Right lobe of liver (tissue), 6 donors: ENCODE results near the gene IFT88. TPM values are rescaled to one million over a fixed set of nuclear protein-coding genes. Genes with fewer than 3 reads are reported as not detected.

Source experiments
- ATAC-seq, 4 donors: fragments of 200-7000 bp; cut with Tn5 transposase; one replicate each; pipeline ENCODE4 v1.9.1; 2020; ENCODE audit warnings: mild to moderate bottlenecking in 4 of 4, moderate library complexity in 4 of 4
- DNase-seq, 3 donors: peaks; one replicate each; pipeline ENCODE4 v3.0.0-alpha.2; 2020
- H3K27ac ChIP-seq, 3 donors: fragments of 200-600 bp; one replicate each; pipeline ENCODE4 v1.8.0; 2022
- H3K27me3 ChIP-seq, 2 donors: fragments of 200-600 bp; one replicate each; pipeline ENCODE4 v1.8.0; 2022
- H3K36me3 ChIP-seq, 4 donors: fragments of 200-600 bp; sonication (generic) in 1 of 4; one replicate each; pipeline versions ENCODE4 v1.5.1 to v1.8.0; 2017 to 2022; ENCODE audit warnings: control low read depth in 1 of 4
- H3K4me1 ChIP-seq, 4 donors: fragments of 200-600 bp; sonication (generic) in 1 of 4; one replicate each; pipeline versions ENCODE4 v1.5.1 to v1.8.0; 2017 to 2022; ENCODE audit warnings: control low read depth in 1 of 4
- H3K4me3 ChIP-seq, 3 donors: fragments of 200-600 bp; one replicate each; pipeline ENCODE4 v1.8.0; 2022
- H3K9me3 ChIP-seq, 4 donors: fragments of 200-600 bp; sonication (generic) in 1 of 4; one replicate each; pipeline versions ENCODE4 v1.5.1 to v1.8.0; 2017 to 2022; ENCODE audit warnings: control low read depth in 1 of 4
- POLR2A ChIP-seq: fragments of 450-650 bp; IDR thresholded peaks from one replicate; pipeline ENCODE4 v1.6.1; 2017; ENCODE audit warnings: antibody characterized with exemption, mild to moderate bottlenecking
- WGBS: methylation state at CpG from one replicate; pipeline ENCODE4 v1.1.6; 2018; ENCODE audit warnings: low coverage, low lambda C conversion rate; ENCODE audit not compliant: insufficient coverage; ENCODE audit errors: missing lambda C conversion rate; 5-methylcytosine and 5-hydroxymethylcytosine counted together
- intact Hi-C, 2 donors: fragments of 100-400 bp; cut with DNase I; formaldehyde crosslinking; loops; one replicate each; pipeline versions ENCODE4 v1.11.2 to v1.14.1; 2022
- total RNA-seq, 6 experiments: library from RNA; depleted of rRNA in 2 of 6; stranded (reverse); fragments of >200 nt in 2 of 6; fragmentation: NEBNext Ultra II Directional in 3 of 6; extraction: Animal tissue kit (Norgen Biotek cat#: 25700) in 3 of 6; gene quantifications; one replicate each; pipeline versions ENCODE4 v1.1.0 to v1.2.4, GENCODE V29; 2016 to 2023
- TF ChIP-seq, protein P1 (sequence below), 4 donors: fragments of 200-600 bp in 3 of 4; fragments of 450-650 bp in 1 of 4; IDR thresholded peaks; one replicate each; pipeline versions ENCODE4 v1.5.1 to v1.8.0; 2016 to 2022; ENCODE audit warnings: antibody characterized with exemption in 4 of 4, mild to moderate bottlenecking in 2 of 4
- donor health status: DM: no; HTN: yes; CAD: no.
- donor health status: DM: no; HTN: no; CAD: no.
- donor health status: DM: no; HTN: no; CAD: no.
- donor health status: DM: no; HTN: yes; CAD: no.
- donor health status: DM: no; HTN: yes; CAD: no.

IFT88 gene
- total RNA-seq, 6 experiments from 2014 or later = 7.9 to 17.6 (median 11.8) TPM

DNA sequence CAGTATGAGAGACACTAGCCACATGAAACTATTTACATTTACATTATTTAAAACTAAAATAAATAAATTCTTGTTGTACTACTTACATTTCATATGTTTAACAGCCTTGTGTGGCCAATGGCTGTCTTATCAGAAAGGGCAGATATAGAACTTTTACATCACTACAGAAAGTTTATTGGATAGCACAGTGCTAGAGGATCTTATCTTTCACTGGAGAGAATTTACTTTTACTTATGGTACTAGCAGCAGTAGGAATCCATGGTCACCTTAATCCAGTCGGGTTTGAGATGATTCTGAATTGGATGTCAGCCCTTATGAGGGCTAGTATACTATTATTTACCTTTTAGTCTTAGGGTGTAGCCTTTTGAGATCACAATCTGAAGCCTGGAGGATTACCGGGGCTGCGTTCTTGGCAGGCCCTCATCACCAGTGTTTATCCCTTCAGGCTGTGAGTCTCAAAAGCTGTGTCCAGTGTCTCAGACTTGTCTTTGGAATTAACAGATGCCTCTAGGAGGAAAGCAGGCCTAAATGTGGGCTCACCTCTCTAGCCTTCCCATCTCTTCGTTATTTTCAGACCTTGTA is 21.7 kb downstream of the IFT88 start:
- Histone ChIP-seq H3K9me3 (no peaks in the 10 kb centered on the region), H3K27ac (no peak overlapping the region), H3K4me3 (no peak overlapping the region), H3K27me3 (no peaks in the 10 kb centered on the region), H3K36me3 (peaks cover 0 to 2% (median 0%) of the 10 kb centered on the region in 4 donors), H3K4me1 (peaks cover 0 to 18% (median 0%) of the 10 kb centered on the region in 4 donors)
- ATAC-seq = no peak
- no peak for DNase-seq
- TF ChIP-seq, protein P1, sequence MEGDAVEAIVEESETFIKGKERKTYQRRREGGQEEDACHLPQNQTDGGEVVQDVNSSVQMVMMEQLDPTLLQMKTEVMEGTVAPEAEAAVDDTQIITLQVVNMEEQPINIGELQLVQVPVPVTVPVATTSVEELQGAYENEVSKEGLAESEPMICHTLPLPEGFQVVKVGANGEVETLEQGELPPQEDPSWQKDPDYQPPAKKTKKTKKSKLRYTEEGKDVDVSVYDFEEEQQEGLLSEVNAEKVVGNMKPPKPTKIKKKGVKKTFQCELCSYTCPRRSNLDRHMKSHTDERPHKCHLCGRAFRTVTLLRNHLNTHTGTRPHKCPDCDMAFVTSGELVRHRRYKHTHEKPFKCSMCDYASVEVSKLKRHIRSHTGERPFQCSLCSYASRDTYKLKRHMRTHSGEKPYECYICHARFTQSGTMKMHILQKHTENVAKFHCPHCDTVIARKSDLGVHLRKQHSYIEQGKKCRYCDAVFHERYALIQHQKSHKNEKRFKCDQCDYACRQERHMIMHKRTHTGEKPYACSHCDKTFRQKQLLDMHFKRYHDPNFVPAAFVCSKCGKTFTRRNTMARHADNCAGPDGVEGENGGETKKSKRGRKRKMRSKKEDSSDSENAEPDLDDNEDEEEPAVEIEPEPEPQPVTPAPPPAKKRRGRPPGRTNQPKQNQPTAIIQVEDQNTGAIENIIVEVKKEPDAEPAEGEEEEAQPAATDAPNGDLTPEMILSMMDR (IDR thresholded peaks at IDR 0.05) = no peak
- no peak for TF ChIP-seq POLR2A
- intact Hi-C loops = no loop called here
- WGBS = 93% methylated on average over 4 of the region's 4 CpGs

DNA sequence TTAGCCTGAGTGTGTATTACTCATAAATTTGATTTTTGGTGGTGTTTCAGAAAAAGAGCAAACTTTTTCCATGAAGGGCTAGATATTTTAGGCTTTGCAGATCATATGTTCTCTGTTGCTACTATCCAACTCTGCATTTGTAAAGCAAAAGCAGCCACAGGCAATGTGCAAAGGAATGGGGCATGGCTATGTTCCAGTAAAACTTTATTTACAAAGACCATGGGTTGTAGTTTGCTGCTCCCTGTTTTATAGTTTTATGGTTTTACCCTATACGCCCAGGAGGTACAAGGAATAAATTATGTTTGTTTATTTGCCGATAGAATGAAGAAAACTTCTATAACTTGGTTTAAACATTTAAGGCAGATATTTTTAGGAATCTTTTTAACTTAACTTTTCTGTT is 23.6 kb downstream of the IFT88 start:
- H3K27me3 ChIP-seq = no peaks in the 10 kb centered on the region
- intact Hi-C loops = no loop called here
- H3K4me1 ChIP-seq = peaks cover 0 to 7% (median 0%) of the 10 kb centered on the region in 4 donors
- TF ChIP-seq, protein P1 (IDR thresholded peaks at IDR 0.05) = no peak
- no peak for TF ChIP-seq POLR2A
- no peak overlapping the region for H3K4me3 ChIP-seq
- ATAC-seq (no peak), DNase-seq (no peak)
- H3K36me3 ChIP-seq = no peaks in the 10 kb centered on the region
- H3K9me3 ChIP-seq = no peaks in the 10 kb centered on the region
- WGBS = 94% methylated on average over 2 of the region's 2 CpGs
- H3K27ac ChIP-seq = no peak overlapping the region

DNA sequence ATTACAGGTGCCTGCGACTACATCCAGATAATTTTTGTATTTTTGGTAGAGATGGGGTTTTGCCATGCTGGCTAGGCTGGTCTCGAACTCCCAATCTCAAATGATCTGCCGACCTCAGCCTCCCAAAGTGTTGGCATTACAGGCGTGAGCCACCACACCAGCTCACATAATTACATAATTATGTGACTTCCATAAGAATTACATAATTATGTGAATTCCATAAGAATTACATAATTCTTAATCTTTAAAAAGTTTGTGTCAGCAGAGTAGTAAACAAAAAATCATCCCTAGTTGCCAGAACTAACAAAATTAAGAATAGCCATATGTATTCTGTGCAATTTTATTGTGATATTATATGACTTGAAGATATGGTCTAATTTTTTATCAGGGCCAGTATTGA is 25.6 kb downstream of the IFT88 start:
- peaks cover 0 to 13% (median 0%) of the 10 kb centered on the region in 4 donors for H3K36me3 ChIP-seq
- ATAC-seq = no peak
- intact Hi-C loops = no loop called here
- WGBS = 85% methylated on average over 3 of the region's 4 CpGs
- no peaks in the 10 kb centered on the region for H3K4me1 ChIP-seq
- no peak overlapping the region for H3K4me3 ChIP-seq
- H3K27ac ChIP-seq = no peak overlapping the region
- no peak for DNase-seq
- H3K9me3 ChIP-seq = no peaks in the 10 kb centered on the region
- TF ChIP-seq, protein P1 (IDR thresholded peaks at IDR 0.05) = no peak
- TF ChIP-seq POLR2A = no peak
- H3K27me3 ChIP-seq = no peaks in the 10 kb centered on the region

DNA sequence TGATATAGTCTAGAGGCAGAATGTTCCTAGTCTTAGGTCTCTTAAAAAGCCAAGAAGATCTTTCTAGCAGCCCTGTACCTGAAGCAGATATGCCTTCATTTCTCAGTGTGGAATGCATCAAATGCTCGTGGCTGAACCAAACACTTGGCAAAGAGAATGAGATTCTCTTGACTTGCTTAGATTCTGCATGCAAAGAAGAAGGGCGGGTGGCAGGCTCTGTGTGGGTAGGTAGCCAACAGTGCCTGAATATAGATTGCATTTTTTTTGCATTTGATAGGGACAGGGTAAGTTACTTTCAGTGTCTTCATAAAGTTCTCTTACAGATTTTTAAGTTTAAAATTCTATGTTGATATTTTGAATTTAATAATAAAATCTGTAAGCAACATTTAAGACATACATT is 27.3 kb downstream of the IFT88 start:
- WGBS = 100% methylated on average over 2 of the region's 2 CpGs

More for the DNA sequence above, 27.3 kb downstream of the IFT88 start:
- Histone ChIP-seq H3K27ac (no peak overlapping the region), H3K27me3 (no peaks in the 10 kb centered on the region), H3K4me1 (no peaks in the 10 kb centered on the region), H3K36me3 (peaks cover 0 to 13% (median 0%) of the 10 kb centered on the region in 4 donors), H3K9me3 (no peaks in the 10 kb centered on the region), H3K4me3 (no peak overlapping the region)
- intact Hi-C loops = no loop called here
- ATAC-seq = no peak
- DNase-seq = no peak
- TF ChIP-seq, protein P1 (IDR thresholded peaks at IDR 0.05) = no peak
- no peak for TF ChIP-seq POLR2A
